HS-5 (cell line): ENCODE data around the gene ASXL1.

Source experiments
- DNase-seq: peaks from one replicate; pipeline ENCODE4 v3.0.0-alpha.2; 2012; ENCODE audit warnings: low read depth

Gene ASXL1

DNA sequence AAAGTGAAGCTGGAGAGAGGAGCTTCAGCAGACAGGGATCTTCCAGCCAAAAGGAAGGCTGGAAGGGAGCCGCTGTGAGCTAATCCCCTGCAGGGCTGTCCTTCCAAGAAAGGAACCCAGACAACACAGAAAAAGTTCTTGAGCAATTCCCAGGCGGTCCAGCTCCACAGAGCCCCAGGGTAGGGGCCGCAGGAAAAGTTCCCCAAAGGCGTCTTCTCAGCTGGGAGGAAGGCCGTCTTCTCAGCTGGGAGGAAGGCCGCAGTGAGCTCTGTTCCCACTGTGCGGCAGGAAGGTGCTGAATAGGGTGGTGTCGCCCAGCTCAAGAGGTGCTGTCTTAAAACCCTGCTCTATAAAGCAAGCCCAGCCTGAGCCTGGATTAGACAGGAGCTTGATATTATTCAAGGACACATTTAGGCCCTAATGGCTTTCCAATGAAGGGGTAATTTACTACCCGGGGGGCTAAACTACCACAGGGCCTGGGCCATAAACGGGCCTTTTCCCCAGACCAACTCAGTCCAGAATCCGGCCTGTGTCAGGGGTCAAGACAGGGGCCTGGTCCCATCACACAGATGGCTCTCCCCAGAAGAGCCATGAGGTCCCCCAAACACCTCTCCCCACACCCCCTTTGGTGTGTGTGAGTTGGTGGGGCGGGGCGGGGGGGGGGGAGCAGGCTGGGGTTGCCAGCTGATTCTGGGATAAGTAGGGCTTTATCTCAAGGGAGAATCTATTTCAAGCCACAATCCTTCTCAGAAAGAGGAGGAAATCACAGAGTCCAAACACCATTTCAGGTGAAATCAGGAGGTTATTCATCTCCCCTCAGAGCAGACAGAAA is 123.4 kb downstream of the ASXL1 start:
- DNase-seq, result no peak

GRCh38 chr20:32482143-32482441 is 124.0 kb downstream of the ASXL1 start:
- no peak for DNase-seq

DNA sequence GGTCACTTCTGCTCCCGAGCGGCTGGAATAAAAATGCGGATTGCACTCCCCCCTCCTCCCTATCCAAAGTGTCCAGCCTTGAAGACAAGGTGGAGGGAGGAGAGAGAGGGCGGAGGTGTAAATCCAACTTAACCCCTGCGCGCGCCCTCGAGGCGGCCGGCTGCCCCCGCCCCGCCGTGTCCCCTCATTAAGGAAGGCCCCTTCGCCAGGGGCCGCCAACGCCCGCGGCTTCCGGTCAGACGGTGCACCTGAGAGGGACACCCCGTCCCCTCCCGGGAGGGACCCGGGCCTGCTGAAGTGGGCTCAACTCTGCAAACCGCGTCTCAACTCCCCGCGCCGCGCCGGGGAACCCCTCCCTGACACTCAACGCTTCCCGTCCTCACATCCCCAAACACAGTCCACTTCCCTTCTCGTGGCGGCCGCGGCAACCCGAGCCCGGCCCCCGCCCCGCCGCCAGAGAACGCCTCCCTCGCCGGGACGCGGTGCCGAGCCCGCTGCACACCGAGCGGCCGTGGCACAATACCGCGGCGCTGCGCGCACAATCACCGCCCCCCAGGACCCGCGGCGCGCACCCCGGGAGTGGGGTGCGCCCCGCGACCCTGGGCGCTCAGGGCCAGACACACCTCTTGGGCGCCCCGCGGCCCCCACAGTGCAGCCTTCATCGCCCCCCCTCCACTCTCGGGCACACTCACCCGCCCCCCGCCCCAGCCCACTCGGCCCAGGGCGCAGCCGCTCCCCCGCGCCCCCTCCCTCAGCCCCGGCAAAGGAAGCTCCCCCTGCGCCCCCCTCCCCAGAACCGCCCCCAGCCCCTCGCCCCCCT is 124.5 kb downstream of the ASXL1 start:
- DNase-seq, result no peak

GRCh38 chr20:32483351-32484224 is 125.5 kb downstream of the ASXL1 start:
- peak; percentile 30 for DNase-seq

- no peak for DNase-seq
These were observed 126.3 kb downstream of the ASXL1 start for GRCh38 chr20:32484225-32484957.

GRCh38 chr20:32484958-32485769 is 127.0 kb downstream of the ASXL1 start:
- peak; percentile 67 for DNase-seq

- no peak for DNase-seq
These were observed 127.8 kb downstream of the ASXL1 start for GRCh38 chr20:32485770-32486478.

- no peak for DNase-seq
These were observed 129.2 kb downstream of the ASXL1 start for GRCh38 chr20:32487381-32487780.

DNA sequence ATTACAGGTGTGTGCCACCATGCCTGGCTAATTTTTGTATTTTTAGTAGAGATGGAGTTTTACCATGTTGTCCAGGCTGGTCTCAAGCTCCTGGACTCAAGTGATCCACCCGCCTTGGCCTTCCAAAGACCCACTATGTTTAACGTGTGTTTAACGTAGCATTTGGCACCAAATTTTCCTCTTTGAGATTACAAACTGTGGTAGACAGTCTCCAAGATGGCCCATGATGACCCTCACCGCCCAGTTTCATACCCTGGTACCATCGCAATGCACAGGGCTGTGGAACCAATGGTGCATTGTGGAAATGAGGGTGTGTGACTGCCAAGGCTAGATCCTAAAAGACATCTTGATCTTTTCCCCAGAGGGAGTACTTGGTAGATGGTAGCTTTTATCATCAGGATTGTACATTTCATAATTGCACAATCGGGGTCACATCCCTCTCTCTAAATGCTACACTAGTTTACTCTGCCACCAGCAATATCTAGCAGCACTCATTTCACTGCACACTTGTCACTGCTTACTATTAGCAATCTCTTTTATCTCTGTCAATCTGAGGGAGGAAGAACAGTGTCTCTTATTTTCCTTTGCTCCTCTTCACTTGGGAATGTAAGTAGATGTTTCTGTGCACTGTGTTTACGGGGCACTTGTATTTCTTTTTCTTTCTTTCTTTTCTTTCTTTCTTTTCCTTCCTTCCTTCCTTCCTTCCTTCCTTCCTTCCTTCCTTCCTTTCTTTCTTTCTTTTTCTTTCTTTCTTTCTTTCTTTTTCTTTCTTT is 130.1 kb downstream of the ASXL1 start:
- no peak for DNase-seq
